Renal cortical epithelial cell (primary cell): ENCODE measurements around the gene CNR1. TPM values are rescaled to one million over a fixed set of nuclear protein-coding genes. Genes with fewer than 3 reads are reported as not detected.
A peak's percentile ranks its signal among the peaks of the same experiment; 100 is the strongest.
"Not testable (repeated sequence)": the region's sequence is repeated elsewhere in the genome, so short reads cannot be mapped to it uniquely, and the experiment has no call there.

ENCODE experiments used
- DNase-seq: peaks from one replicate; pipeline ENCODE4 v3.0.0-alpha.2; 2011; ENCODE audit warnings: low read depth
- total RNA-seq: library from RNA; depleted of rRNA; stranded (reverse); fragments of >200 nt; gene quantifications from 2 replicates; pipeline ENCODE4 v1.2.3, GENCODE V29; 2014

Gene CNR1
- 3.3 and 9.9 TPM in 2 replicates for total RNA-seq

DNA sequence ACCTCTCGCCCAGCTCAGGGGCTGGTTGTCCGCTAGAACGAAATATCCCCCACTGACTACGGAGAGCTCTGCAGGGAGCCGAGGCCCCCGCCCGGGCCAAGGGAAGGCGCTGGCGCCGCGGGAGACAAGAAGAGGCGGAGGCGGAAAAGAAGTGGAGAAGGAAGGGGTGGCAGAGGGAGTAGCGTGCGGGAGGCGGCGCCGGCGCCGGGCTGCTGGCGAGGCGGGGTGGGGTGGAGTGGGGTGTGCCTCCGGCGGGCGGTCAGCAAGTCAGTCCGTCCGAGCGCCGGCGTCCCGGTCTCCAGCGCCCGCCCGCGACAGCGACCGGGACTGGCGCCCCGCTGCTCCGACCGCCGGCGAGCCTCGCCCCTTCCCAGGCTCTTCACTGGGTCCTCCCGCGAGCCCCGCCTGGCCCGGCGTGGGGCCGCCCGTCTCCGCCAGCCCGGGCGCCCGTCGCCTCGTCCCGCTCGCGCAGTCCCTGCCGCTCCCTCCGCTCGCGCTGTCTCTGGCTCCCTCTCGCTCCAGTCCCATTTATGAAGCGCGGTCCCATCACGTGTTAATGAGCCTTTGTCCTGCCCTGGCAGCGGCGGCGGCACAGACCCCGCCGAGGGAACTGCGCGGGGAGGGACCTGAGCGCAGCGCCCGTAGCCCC lies at the start of gene CNR1:
CNR1 (minus strand) TSS at position 504 of the 649 bp plus-strand sequence. CDS start 21,073 bp downstream, outside the sequence.
- DNase-seq, result peak; percentile 31

DNA sequence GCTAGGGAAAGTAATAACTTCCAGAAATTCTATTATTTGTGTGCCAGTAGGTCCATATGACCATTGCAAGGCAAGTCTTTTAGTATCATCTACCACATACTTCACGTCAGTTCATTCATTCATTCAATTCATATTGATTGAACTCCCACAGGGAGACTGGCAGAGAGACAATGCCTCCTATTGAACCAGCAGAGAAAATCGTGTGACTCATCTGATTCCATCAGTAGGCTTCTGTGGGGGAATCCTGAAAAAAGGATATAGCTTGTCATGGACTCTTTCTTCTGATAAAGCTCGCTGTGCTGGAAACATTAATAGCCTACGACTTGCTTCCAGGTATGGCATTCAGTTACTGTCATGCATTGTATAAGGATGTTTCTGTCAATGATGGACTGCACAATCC lies 45.3 kb upstream of the CNR1 start:
- no peak for DNase-seq

DNA sequence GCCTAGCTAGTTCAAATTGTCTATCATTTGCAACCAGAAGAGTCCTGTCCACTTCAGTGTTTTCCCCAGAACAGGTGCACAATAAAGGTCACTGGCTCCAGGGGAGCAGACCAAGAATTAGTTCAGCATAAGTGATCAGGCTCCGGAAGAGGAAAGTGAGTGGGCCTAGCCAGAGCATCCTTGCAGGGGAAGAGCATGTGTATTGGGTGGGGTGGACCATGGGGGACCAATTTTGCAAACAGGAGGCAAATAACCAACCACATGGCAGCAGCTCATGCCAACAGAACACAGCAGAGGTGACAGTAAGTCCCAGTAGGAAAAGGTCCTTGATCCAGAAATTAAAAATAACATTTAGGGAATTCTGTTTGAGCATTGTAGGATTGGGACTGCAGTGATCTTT lies 43.2 kb upstream of the CNR1 start:
- no peak for DNase-seq

DNA sequence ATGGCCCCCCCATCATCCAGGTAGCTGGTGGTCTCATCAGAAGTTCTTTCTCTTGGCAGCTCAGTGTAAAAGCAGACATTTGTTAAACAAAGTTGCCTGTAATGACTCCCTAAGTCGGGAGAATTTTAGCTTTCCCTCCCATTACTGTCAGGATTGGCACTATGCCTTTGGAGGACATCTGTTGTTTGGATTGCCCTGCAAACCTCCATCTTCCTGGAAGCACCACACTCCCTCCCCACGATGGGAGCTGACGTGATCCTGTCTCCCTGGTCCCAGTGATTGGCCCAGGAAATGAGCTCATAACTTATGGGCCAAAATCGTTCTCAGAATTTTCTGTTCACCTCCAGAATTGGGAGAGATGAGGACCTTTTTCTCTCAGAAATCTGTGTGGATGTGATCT lies 42.6 kb upstream of the CNR1 start:
- no peak for DNase-seq

DNA sequence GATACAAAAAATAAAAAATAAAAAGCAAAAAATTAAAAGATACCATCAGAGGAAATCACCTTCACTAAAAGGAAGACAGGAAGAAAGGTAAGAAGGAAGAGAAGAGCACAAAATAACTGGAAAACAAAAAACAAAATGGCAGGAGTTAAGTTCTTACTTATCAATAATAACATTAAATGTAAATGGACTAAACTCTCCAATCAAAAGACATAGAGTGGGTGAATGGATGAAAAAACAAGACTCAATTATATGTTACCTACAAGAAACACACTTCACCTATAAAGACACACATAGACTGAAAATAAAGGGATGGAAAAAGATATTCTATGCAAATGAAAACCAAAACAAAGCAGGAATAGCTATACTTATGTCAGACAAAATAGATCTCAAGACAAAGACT lies 35.6 kb upstream of the CNR1 start:
- DNase-seq, result not testable (repeated sequence)

DNA sequence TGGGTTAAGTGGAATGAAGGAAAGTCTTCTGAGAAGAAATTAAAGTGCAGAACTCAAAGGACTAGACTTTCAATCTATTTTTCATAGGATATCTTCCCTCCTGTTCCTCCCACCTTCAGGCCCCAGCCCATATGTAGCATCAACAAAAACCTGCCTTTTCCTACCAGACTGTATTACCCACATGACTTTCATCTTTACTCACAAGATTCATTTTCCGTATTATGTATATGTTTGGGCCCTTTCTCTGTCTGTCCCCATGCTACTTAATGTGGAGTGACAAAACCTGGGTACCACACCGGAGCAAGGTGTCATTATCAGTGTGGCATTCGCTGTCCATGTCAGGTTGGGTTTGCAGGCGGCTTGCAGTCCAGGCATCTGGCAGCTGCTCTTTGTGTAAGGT lies 18.8 kb upstream of the CNR1 start:
- no peak for DNase-seq

DNA sequence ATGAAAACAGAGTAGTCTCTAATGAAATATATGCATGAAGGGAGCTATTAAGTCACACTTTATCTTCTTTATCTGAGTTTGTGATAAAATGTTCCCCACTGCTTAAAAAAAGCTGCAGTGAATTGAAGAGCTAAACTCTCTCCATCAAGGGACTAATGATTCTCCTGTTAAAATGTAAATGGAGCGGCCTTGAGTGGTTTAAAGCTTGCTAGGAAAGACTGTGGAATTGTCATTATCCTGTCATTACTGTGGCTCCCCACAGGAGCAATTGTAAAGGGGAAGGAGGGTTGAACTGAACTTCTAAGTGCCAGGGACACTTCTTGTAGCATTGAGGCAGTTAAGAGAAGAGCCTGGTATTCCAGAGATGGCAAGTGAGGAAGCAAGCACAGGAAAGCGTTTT lies 17.3 kb upstream of the CNR1 start:
- DNase-seq, result no peak

DNA sequence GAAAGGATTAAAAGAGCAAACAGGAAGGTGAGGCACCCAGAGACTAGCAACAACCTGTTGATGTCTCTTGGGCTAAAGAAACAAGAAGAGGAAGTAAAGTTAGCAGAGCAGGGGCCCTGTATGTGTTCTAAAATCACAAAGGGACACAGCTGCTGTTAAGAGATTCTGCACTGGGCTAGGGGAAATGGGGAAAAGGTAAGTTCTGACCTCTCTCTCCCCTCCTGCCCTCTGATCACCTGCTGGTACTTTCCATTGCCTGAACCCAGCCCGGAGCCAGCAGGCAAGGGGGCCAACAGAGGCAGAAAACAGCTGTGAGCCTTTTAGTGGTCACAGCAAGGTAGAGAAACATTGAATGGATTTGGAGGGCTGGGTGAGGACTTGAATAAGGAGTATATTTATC lies 13.5 kb upstream of the CNR1 start:
- no peak for DNase-seq

DNA sequence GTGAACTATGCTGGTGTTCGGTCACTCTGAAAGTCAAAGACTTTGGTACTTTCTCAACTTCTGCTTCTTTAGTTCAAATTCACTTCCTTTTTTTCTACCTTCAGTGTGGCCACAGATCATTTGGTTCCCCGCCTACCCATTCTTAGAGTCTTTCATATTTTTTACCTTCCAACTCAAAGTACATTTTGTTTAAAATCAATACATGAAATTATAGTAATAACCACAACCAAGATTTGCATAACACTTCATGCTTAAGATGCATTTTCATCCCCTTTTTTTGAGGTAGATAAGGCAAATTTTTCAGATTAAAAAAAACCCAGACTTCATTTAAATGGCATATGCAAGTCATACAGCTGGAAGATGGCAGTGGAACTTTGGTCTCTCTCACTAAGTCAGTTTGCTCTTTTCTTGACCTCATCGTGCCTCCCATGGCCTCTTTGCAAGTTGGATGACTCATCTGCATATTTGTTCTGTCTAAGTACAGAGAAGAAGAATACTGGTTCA lies 11.9 kb upstream of the CNR1 start:
- DNase-seq, result peak; percentile 80

DNA sequence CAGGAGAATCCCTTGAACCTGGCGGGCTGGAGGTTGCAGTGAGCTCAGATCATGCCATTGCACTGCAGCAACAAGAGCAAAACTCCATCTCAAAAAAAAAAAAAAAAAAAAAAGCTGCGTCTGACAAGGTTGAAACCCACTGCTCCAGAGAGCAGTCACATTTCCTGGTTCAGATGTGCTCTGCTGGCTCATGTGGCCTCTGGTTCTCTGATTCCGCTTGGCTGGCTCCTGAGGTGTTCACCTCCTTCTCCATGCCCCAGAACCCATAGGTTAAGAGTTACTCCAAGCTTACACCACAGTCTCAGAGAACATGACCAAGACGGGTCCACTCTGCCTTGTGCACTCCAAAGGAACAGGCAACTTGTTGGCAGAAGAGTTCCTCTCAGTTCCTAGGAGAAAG lies 8.8 kb upstream of the CNR1 start:
- no peak for DNase-seq

DNA sequence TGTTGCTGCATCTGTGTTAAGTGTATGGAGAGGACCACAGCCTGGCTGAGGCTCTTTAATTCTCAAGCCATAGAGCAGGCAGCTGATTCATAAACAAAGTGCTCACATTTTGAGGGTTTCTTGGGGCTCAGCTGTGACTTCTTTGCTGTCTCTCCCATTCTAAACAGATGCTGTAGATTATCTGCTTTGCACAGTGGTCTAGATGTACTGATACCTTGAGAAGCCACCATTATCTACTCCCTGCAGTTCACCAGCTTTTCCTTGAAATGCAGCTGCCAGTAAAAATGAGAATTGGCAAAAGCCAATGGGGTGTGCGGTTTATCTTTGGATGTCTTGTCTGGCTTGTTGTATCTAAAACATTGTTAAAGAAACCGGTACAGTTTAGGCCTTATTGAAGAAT lies 5.2 kb upstream of the CNR1 start:
- DNase-seq, result no peak

DNA sequence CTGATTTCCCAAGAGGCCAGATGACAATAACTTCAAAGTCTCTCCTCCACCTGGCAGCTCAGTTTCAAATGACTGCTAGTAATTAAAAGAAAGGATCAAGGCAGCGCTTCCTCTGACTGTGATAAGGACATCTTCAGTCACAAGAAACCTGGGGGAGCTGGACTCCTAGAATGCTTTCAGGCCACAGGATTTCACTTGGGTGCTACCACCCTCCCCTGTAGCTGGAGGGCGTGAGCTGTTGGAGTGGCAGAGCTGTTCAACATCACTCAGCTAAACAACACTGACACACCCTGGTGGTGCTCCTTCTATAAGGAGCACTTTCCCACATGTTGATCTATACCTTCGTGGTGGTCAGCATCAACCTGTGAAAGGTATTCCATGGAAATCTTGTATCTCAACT lies 2.2 kb upstream of the CNR1 start:
- DNase-seq, result no peak

DNA sequence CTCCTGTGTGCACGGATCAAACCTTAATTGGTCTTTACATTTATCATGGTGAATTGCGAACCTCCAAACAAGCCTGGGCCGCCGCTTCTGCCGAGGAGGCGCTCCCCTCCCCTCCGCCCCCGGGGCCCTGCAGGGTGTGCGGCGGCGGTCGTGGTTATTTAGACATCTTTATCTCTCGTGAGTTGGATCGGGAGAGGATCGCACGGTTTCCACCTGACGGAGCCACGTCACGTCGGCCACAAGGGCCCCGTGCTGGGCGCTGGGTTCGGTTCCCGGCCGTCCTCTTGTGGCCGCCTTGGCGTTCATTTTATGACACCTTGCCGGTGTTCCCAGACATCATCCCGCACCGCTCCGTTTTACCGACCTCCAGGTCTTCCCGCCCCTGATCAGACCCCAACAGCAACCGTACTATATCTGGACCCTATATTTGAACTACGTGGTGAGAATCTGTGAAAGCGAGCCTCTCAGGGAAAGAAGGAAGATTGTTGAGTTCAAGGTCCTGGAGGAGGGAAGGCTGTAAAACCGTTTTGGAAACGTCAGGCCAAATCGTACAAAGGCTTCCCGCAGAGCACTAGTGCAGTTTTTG lies 1.3 kb upstream of the CNR1 start:
- DNase-seq, result no peak

DNA sequence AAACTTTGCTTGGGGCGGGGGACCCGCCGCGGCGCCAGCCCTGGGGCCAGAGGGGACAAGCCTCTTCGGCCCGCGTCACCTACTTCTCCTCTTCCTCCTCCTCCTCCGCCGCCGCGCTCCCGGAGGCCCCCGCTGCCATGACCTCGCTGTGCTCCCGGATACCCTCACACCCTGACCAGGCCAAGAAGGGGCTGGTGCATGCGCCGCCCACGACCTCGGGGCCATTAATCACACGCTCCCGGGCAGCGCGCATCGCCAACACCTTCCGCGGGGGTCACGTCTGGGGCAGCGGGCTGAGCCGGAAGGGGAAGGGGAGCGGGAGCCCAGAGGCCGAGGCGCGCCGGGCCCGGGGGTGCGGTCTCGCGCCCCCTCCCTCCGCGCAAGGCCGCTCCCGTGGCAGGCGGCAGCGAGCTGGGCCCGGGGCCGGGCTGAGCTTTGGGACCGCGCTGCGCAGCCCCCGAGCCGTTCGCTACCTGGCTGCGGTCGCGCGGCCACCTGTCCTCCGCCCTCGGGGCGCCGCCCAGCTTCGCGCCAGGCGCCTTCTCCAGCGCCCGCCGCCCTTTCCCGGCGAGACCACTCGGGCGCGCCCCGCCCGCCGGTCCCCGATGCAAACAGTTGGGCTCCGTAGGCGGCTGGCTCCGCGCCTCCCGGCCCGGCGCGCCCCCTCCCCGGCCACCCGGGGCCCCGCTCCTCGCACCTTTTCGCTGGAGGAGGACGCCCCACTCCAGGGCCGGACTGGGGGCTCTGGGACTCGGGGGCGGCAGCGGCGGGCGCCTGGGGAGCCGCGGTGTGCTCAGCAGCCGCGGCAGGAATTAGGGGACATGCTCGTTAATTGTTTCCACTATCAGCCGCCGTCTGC lies 575 bp upstream of the CNR1 start:
- no peak for DNase-seq

DNA sequence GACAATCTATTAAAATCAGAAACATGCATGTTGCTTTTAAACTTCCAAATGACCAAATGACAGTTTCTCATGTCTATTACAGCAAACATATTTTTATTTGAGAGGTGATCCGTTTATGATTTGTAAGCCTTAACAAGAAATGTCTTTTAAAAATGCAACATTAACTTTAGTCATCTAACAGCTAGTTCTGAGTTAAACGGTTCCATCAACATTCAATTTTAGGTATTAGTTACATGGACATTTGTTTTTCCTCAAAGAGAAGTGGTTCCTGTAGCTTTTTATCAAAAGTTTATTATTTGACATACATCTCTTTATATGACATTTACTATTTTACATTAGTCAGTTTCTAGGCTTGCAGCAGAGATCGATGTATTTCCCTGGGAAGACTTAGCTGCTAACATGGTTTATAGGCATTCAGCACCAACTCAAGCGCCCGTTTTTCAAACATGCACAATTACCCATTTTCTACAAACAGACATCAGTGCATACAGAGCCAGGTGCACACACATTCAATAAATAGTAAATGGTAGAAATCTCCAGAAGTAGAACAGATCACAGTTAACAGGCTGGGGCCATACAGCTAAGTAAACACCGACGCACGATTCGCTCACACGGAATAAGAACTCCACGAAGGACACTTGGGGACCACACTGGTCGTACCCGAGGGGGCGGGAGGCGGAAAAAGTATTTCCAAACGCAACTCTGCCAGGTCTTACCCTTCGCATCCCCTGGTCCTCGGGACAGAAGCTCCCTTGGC lies 882 bp downstream of the CNR1 start:
- DNase-seq, result peak; percentile 19

DNA sequence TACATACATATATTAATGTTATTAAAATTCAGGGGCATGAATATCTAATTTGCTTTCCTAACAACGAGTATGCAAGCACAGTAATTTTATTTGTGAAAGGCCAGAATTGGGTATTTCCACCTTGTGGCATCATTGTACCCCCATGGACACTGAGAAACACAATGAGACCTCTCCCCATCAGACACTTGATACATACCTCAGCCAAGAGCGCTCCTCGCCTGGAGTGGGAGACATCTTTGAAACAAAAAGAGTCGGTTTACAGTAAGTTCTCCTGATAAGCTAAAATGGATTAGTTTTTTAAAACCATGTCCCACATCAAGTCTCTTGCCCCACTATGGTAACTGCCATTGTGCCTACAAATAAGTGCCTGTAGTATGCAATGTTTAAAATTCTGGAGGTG lies 2.1 kb downstream of the CNR1 start:
- no peak for DNase-seq

DNA sequence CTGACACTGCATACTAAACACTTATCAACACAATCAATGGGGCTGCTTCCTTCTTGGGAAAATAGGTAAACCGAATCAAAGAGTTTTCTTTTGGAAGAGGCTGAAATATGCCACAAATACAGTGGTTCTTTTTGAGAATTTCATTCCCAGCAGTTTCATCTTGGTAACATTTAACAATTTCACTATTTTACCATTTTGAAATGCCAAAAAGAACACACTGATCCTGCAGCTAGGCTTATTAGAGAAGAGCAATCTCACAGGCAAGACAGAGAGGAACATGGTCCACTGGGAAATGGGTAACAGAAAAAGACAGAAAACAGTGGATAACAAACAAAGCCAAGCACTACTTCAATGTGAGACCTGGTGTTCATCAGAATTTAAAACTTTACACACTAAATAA lies 2.5 kb downstream of the CNR1 start:
- no peak for DNase-seq

DNA sequence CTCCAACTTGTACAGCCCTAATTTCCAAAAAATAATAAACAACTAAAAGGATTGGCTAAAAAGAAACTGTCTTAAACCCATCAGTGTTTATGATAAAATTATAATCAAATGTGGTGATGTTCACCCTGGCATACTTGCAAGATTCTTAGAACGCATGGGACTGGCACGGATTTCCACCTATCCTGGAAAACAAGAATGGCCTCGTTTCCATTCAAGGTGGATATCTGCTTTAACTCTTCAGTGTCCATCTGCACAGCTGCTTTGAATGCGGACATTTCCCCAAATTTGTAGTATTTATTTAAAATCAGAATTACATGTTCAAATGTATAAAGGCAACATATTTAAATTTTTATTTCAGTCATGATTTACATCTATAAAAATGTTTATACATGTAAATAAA lies 4.2 kb downstream of the CNR1 start:
- no peak for DNase-seq

DNA sequence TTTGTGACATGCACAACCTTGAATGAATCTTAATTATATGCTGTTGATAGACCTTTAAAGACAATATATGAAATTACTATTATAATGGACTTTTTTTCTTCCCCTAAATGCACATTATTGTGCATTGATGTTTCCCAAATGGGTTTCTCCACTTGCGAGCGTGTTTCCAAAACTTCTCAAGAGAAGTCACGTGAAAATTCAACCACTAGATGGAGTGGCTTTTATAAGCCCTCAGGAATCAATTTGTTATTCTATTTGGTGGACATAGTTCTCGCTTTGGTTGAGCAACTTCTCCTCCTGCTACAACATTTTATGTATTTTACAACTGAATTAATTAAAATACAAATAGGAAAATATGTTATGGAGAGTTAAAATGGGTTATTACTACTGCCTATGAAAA lies 9.0 kb downstream of the CNR1 start:
- peak; percentile 35 for DNase-seq

DNA sequence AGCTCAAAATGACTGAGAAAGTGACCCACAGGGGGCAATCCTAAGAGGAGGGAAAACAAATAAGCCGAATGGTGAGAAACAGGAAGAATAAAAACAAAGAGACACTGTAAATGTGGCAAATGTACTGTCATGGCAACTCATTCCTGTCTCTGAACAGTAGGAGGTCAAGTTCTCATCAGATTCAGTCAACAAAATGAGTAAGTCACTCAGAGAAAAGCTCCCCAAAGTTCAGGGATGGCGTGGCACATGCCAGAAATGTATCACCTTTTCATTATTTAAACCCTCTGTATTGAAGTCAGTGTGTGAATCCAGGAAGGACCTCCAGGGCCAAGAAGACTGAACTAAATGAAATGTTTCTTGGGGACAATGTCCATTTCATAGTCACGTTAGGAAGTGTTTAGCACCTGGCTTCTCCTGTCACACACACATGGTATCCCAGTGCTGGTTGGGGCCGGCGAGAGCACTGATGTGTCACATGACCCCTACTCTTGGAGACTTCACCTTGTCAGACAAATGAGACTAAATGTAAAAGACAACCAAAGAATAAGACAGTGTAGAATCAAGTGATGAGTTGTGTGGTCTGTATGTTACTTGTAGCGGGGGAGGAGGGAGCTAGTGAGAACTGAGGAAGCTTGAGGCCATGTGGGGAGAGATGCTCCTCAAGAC lies 20.7 kb downstream of the CNR1 start:
- DNase-seq, result no peak

DNA sequence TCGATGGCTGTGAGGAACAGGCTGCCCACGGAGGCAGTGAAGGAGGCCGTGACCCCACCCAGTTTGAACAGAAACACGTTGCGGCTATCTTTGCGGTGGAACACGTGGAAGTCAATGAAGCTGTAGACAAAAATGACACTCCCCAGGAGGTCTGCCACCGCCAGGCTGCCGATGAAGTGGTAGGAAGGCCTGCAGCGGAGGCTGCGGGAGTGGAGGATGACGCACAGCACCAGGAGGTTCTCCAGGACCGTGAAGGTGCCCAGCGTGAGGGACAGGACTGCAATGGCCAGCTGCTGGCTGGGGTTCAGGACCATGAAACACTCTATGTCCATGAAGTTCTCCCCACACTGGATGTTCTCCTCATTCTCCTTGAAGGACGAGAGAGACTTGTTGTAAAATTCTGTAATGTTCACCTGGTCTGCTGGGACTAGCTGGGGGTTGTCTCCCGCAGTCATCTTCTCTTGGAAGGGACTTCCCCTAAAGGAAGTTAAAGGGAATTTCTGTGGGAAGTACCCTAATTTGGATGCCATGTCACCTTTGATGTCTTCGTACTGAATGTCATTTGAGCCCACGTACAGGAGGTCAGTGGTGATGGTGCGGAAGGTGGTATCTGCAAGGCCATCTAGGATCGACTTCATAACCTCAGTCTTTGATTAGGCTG lies 21.4 kb downstream of the CNR1 start:
- DNase-seq, result no peak
